Fibroblast of mammary gland (primary cell): Measurements from ENCODE around the gene ETNK1.

Experiments
- DNase-seq: peaks from one replicate; pipeline ENCODE4 v3.0.0-alpha.2; 2010; ENCODE audit warnings: low read depth
- H3K4me3 ChIP-seq: 2 replicates; pipeline ENCODE4 v1.5.1; 2011; ENCODE audit warnings: low read depth, mild to moderate bottlenecking, low read length, moderate library complexity; ENCODE audit not compliant: control insufficient read depth
- TF ChIP-seq, protein P1 (sequence below): conservative IDR thresholded peaks from 2 replicates; pipeline ENCODE4 v1.5.1; 2011; ENCODE audit warnings: low read depth, low read length, inconsistent platforms; ENCODE audit not compliant: control insufficient read depth, insufficient read depth

Gene ETNK1

DNA sequence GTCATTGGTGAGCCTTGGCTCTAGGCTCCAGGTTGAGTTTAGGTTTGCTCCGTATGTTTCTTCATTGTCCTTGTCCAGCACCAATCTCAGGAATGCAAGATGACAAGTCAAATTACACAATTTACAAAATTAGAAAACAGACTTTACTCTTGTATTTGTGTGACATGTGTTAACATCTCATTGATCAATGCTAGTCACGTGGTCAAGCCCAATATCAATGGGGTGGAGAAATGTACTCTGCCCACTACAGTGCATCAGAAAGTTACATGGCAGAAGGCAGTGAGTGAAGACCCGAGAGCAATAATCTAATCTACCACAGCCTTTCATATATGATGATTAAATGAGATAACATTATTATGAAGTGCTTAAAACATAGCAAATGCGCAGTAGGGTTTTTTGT lies 94.8 kb downstream of the ETNK1 start:
- no peak overlapping the region for H3K4me3 ChIP-seq
- DNase-seq = no peak
- TF ChIP-seq, protein P1, sequence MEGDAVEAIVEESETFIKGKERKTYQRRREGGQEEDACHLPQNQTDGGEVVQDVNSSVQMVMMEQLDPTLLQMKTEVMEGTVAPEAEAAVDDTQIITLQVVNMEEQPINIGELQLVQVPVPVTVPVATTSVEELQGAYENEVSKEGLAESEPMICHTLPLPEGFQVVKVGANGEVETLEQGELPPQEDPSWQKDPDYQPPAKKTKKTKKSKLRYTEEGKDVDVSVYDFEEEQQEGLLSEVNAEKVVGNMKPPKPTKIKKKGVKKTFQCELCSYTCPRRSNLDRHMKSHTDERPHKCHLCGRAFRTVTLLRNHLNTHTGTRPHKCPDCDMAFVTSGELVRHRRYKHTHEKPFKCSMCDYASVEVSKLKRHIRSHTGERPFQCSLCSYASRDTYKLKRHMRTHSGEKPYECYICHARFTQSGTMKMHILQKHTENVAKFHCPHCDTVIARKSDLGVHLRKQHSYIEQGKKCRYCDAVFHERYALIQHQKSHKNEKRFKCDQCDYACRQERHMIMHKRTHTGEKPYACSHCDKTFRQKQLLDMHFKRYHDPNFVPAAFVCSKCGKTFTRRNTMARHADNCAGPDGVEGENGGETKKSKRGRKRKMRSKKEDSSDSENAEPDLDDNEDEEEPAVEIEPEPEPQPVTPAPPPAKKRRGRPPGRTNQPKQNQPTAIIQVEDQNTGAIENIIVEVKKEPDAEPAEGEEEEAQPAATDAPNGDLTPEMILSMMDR = no peak

DNA sequence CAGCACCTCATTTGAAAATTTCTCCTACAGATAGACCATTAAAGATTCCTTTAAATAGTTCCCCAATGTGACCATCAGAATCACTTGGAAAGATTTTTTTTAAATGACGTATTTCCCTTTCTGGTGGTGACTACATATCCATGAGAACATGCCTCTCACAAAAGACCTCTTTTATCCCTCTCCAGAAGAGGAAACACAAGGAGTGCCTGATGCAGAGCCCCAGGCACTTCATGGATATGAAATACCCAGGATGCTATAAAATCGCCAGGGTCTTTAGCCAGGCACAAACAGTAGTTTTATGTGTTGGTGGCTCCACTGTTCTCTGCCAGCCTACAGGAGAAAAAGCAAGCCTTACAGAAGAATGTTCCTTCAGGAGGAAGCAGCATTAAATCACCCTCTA lies 97.1 kb downstream of the ETNK1 start:
- TF ChIP-seq, protein P1 = no peak
- no peak overlapping the region for H3K4me3 ChIP-seq
- no peak for DNase-seq

DNA sequence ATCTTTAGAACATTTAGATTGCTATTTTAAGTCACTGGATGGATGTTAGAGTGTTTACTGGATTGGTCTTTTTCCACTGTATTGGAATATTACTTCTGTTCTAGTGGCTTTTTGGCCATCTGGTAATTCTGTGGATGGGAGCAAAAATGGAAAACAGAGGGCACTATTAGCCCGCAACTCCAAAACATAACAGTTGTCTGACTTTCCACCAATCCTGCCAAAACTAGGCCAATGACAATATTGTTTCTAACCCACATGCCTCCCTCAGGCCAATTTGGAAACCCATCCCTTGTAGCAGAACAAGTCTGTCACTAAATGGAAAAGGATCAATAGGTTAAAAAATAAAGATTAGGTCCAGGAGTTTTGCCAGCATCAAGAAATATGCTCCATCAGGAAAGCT lies 97.8 kb downstream of the ETNK1 start:
- H3K4me3 ChIP-seq = no peak overlapping the region
- DNase-seq = no peak
- TF ChIP-seq, protein P1 = no peak

DNA sequence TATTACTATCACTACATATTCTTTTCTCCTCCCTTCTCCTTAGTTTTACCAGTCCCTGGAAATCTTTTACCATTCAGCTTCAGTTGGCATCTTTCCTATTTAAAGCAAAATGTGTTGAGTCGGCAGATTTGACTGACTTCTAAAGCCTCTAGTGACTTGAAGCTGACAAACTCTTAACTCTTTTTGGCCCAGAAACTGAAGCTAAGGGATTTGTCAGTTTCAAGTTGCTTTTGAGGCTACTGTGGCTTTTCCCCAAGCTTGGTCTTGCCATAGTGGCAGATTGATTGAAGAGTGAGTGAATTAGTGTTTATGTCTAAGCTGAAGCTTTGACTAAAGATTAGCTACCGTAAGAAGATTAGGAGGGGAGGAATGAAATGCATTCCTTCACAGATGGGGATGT lies 104.0 kb downstream of the ETNK1 start:
- no peak overlapping the region for H3K4me3 ChIP-seq
- no peak for DNase-seq
- TF ChIP-seq, protein P1 = no peak

DNA sequence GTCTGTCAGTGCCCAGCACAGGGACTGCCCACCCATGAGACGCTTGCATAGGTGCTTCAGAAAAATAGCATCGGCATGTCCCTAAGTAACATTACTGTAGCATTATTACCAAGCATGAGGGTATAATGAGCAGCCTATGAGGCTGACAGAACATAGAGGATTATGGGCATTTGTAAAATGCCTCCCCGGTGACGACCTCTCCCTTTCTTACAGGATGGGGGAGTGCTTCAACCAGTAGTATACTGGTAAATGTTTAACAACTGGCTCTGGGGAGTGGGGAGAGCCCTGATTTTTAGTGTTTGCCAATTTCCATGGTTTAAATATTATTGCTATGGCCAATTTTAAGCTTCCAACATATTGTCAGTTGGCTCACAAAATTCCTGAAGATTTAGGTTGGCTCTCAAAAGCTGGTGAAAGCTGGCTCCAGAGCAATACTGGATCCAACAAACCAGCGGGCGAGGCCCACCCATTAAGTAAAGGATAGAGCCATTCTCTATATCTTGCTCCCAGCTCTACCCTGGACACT lies 104.5 kb downstream of the ETNK1 start:
- TF ChIP-seq, protein P1 = no peak
- no peak overlapping the region for H3K4me3 ChIP-seq
- no peak for DNase-seq

DNA sequence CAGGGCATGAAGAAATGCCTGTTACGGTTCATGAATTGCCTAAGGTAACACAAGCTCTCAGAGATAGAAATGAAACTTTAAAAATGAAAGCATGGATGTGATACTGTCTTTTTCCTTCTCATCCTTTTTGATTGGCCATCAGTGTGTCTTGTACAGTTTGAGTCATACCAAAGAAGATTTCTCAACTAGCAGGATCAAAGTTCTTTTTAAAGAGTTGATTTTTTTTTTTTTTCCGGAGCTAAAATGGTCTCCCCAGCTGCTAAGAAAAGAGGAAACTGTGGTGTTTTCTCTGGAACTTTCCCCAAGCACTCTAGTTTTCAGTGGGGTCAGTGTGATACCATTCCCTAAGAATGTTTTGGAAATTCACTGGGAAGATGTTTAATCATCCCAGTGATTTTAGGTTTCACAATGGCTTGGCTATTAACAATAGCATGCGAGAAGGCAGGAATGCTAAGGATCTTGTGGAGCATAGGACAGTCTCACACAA lies 105.0 kb downstream of the ETNK1 start:
- DNase-seq = peak; percentile 93
- no peak overlapping the region for H3K4me3 ChIP-seq
- TF ChIP-seq, protein P1 = no peak

DNA sequence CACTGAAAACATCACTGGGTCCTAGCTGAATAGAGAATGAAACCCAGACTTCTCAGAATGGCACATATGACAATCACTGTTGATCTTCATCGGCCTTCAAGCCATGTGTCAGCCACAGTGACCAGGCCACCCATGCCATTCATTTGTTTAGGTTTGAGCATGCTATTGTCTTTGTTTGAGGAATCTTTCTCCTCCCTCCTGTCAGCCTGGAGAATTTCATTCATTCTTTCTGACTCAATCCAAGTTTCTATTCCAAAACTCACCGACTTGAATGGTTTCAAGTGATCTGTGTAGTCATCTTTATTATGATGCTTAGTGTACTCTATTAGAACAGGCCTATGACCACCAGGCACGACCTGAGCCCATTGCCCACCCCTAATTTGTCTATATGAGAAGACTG lies 106.3 kb downstream of the ETNK1 start:
- TF ChIP-seq, protein P1 = no peak
- no peak overlapping the region for H3K4me3 ChIP-seq
- no peak for DNase-seq
